ENCODE measurements around the gene COPZ1.
A peak's percentile ranks its signal among the peaks of the same experiment; 100 is the strongest.

The COPZ1 gene

GRCh38 chr12:54387114-54387467 is 62.2 kb downstream of the COPZ1 start:
- Histone ChIP-seq H3K27me3 (no peaks in the 10 kb centered on the region), H3K36me3 (peaks cover 0 to 8% (median 0%) of the 10 kb centered on the region in 3 donors), H3K4me3 (no peak overlapping the region), H3K27ac (no peak overlapping the region), H3K4me1 (peaks cover 0 to 30% (median 6%) of the 10 kb centered on the region in 4 donors), H3K9me3 (no peaks in the 10 kb centered on the region)
- TF ChIP-seq CTCF (IDR thresholded peaks at IDR 0.05) = no peak
- intact Hi-C loops (cut with DNase I; ENCODE audit: low total_unique reads) = no loop called here
- no peak for DNase-seq

DNA sequence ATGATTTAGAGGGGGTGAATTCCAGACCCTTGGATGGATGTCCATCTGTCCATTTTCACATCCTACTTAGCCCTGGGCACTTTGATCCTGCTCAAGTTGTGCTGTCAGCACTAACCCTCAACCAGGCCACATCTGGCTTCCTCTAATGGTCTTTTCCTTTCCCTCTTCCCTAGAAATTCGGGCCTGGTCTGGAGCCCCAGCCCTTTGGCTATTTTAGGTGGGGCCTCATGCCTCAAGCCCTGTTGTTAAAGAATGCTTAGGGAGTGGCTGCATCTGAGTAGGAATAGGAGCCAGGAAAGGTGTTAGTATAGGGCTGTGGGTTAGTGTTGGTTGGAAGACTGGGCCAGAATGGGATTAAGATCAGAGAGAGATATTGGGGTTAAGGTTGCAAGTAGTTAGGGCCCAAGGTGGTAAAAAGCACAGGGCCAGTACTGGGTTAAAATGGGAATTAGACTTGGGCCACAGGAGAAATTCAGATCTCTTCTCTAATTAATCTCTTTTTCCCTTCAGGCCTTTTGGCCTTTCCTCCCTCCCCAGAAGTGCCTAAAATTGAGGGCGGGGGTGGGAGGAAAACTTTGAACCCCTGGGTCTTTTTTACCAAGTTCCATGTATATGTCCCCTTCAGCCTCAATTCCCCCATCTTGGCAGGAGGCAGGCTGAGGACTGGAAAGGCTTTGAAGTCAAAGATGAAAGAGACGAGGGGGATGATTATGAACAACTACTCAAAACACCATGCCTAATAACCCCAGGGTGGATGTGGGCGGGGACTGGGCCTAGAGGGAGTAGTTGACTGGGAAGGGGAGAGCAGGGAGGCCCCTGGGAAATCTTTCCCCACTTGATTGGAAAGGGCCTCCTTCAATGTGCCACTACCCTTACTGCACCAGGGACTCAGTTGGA is 63.6 kb downstream of the COPZ1 start:
- intact Hi-C loops (cut with DNase I; ENCODE audit: low total_unique reads) = no loop called here
- Histone ChIP-seq H3K27me3 (no peaks in the 10 kb centered on the region), H3K36me3 (peaks cover 1 to 13% (median 1%) of the 10 kb centered on the region in 3 donors), H3K4me1 (peaks cover 0 to 30% (median 6%) of the 10 kb centered on the region in 4 donors), H3K27ac (no peak overlapping the region), H3K4me3 (no peak overlapping the region), H3K9me3 (no peaks in the 10 kb centered on the region)
- no peak for TF ChIP-seq CTCF (IDR thresholded peaks at IDR 0.05)
- DNase-seq = no peak

GRCh38 chr12:54389134-54389508 is 64.2 kb downstream of the COPZ1 start:
- H3K4me1 ChIP-seq = peaks cover 0 to 30% (median 6%) of the 10 kb centered on the region in 4 donors

GRCh38 chr12:54389607-54390175 is 64.8 kb downstream of the COPZ1 start:
- Histone ChIP-seq H3K36me3 (peaks cover 8 to 17% (median 13%) of the 10 kb centered on the region in 3 donors), H3K27me3 (no peaks in the 10 kb centered on the region), H3K4me3 (no peak overlapping the region), H3K9me3 (no peaks in the 10 kb centered on the region), H3K4me1 (peaks cover 0 to 30% (median 6%) of the 10 kb centered on the region in 4 donors), H3K27ac (peak overlapping the region in 1 of 2 donors; percentile 23)
- DNase-seq = no peak
- intact Hi-C loops (cut with DNase I; ENCODE audit: low total_unique reads) = no loop called here
- TF ChIP-seq CTCF (IDR thresholded peaks at IDR 0.05) = no peak

More at GRCh38 chr12:54389134-54389508, 64.2 kb downstream of the COPZ1 start:
- Histone ChIP-seq H3K27me3 (no peaks in the 10 kb centered on the region), H3K4me3 (no peak overlapping the region), H3K27ac (peak overlapping the region in 1 of 2 donors; percentile 21), H3K9me3 (no peaks in the 10 kb centered on the region), H3K36me3 (peaks cover 4 to 17% (median 8%) of the 10 kb centered on the region in 3 donors)
- intact Hi-C loops (cut with DNase I; ENCODE audit: low total_unique reads) = no loop called here
- no peak for DNase-seq
- no peak for TF ChIP-seq CTCF (IDR thresholded peaks at IDR 0.05)

- peaks cover 0 to 30% (median 6%) of the 10 kb centered on the region in 4 donors for H3K4me1 ChIP-seq
- no peak for TF ChIP-seq CTCF (IDR thresholded peaks at IDR 0.05)
- peak overlapping the region in 1 of 2 donors; percentile 23 for H3K27ac ChIP-seq
- no peaks in the 10 kb centered on the region for H3K9me3 ChIP-seq
- no peaks in the 10 kb centered on the region for H3K27me3 ChIP-seq
- H3K36me3 ChIP-seq = peaks cover 13 to 21% (median 19%) of the 10 kb centered on the region in 3 donors
- intact Hi-C loops (cut with DNase I; ENCODE audit: low total_unique reads) = no loop called here
- no peak overlapping the region for H3K4me3 ChIP-seq
- DNase-seq = no peak
These were observed 65.3 kb downstream of the COPZ1 start for GRCh38 chr12:54390176-54390667.

Data from tibial artery (tissue), 4 donors.